GM19328 (cell line): Measurements from ENCODE around the gene CD52.

Experiments
- ATAC-seq: cut with Tn5 transposase; IDR thresholded peaks from one replicate; pipeline ENCODE4 v1.9.1; 2021; ENCODE audit warnings: mild to moderate bottlenecking, moderate library complexity; ENCODE audit not compliant: unreplicated experiment

CD52 gene

GRCh38 chr1:26352338-26352679 is 34.6 kb downstream of the CD52 start:
- no peak for ATAC-seq

- ATAC-seq, result no peak
Observed at GRCh38 chr1:26353210-26353859, 35.6 kb downstream of the CD52 start.

- no peak for ATAC-seq
Observed at GRCh38 chr1:26353976-26354820, 36.4 kb downstream of the CD52 start, which contains the start of gene CRYBG2. Gene CRYBG2, minus strand, starts transcription at chr1:26354130. Its CDS starts 7,473 bp downstream, at chr1:26346657.

- ATAC-seq, result no peak
Observed at GRCh38 chr1:26354972-26355371, 37.2 kb downstream of the CD52 start.

- no peak for ATAC-seq
Observed at GRCh38 chr1:26356106-26356505, 38.3 kb downstream of the CD52 start.

- ATAC-seq, result no peak
Observed at GRCh38 chr1:26357121-26357602, 39.4 kb downstream of the CD52 start.

- no peak for ATAC-seq
Observed at GRCh38 chr1:26358411-26359384, 40.9 kb downstream of the CD52 start.

GRCh38 chr1:26359981-26360806 is 42.4 kb downstream of the CD52 start:
- ATAC-seq, result no peak

- no peak for ATAC-seq
Observed at GRCh38 chr1:26360807-26361604, 43.2 kb downstream of the CD52 start.

GRCh38 chr1:26361605-26362122 is 43.9 kb downstream of the CD52 start:
- no peak for ATAC-seq

- ATAC-seq, result no peak
Observed at GRCh38 chr1:26362331-26362730, 44.6 kb downstream of the CD52 start.

- no peak for ATAC-seq
Observed at GRCh38 chr1:26363549-26364448, 46.0 kb downstream of the CD52 start.

- no peak for ATAC-seq
Observed at GRCh38 chr1:26364956-26365355, 47.2 kb downstream of the CD52 start.

GRCh38 chr1:26367441-26367840 is 49.7 kb downstream of the CD52 start:
- ATAC-seq, result no peak

GRCh38 chr1:26368006-26368405 is 50.2 kb downstream of the CD52 start:
- ATAC-seq, result no peak

GRCh38 chr1:26368486-26368885 is 50.7 kb downstream of the CD52 start:
- ATAC-seq, result no peak
